GM23338 (cell line): ENCODE measurements around the gene PTPRS. TPM values are rescaled to one million over a fixed set of nuclear protein-coding genes. Genes with fewer than 3 reads are reported as not detected.

ENCODE experiments used
- ATAC-seq: fragments of 200-7000 bp; cut with Tn5 transposase; 3 replicates; pipeline ENCODE4 v1.9.1; 2020
- DNase-seq: peaks from one replicate; pipeline ENCODE4 v3.0.0-alpha.2; 2015; ENCODE audit warnings: low spot score
- H2AFZ ChIP-seq: fragments of 200-600 bp; sonication (generic); 2 replicates; pipeline ENCODE4 v1.8.0; 2016; ENCODE audit warnings: antibody characterized with exemption, mild to moderate bottlenecking, moderate library complexity
- H3F3A ChIP-seq: fragments of 200-600 bp; sonication (generic); replicated peaks from 2 replicates; pipeline ENCODE4 v1.8.0; 2017; ENCODE audit warnings: antibody characterized with exemption, mixed run types, low read depth
- H3K27ac ChIP-seq: fragments of 200-600 bp; sonication (generic); 2 replicates; pipeline ENCODE4 v1.6.1; 2016; ENCODE audit warnings: low read depth
- H3K27me3 ChIP-seq: fragments of 200-600 bp; sonication (generic); 2 replicates; pipeline ENCODE4 v1.8.0; 2016; ENCODE audit warnings: mild to moderate bottlenecking, mixed run types, moderate library complexity; ENCODE audit not compliant: insufficient read depth
- H3K36me3 ChIP-seq: fragments of 200-600 bp; sonication (generic); 2 replicates; pipeline ENCODE4 v1.8.0; 2016; ENCODE audit warnings: mild to moderate bottlenecking; ENCODE audit not compliant: insufficient read depth
- H3K4me1 ChIP-seq: fragments of 200-600 bp; sonication (generic); 2 replicates; pipeline ENCODE4 v1.8.0; 2016; ENCODE audit warnings: mild to moderate bottlenecking, moderate library complexity; ENCODE audit not compliant: insufficient read depth
- H3K4me2 ChIP-seq: fragments of 200-600 bp; sonication (generic); 2 replicates; pipeline ENCODE4 v1.7.1; 2017; ENCODE audit warnings: mixed run types
- H3K4me3 ChIP-seq: fragments of 200-600 bp; sonication (generic); 2 replicates; pipeline ENCODE4 v1.6.1; 2016; ENCODE audit warnings: mixed run types
- H3K79me2 ChIP-seq: fragments of 200-600 bp; sonication (generic); replicated peaks from 2 replicates; pipeline ENCODE4 v1.8.0; 2017; ENCODE audit warnings: mild to moderate bottlenecking; ENCODE audit not compliant: insufficient read depth
- H3K9me2 ChIP-seq: fragments of 200-600 bp; sonication (generic); 2 replicates; pipeline ENCODE4 v1.8.0; 2017; ENCODE audit not compliant: insufficient read depth
- H4K20me1 ChIP-seq: fragments of 200-600 bp; sonication (generic); replicated peaks from 2 replicates; pipeline ENCODE4 v1.8.0; 2017; ENCODE audit warnings: mild to moderate bottlenecking; ENCODE audit not compliant: insufficient read depth
- H3K27ac Mint-ChIP-seq: 2 replicates; pipeline ENCODE4 v1.8.0; 2020; ENCODE audit warnings: inconsistent platforms, mild to moderate bottlenecking, moderate library complexity, mixed read lengths
- H3K27me3 Mint-ChIP-seq: 3 replicates; pipeline ENCODE4 v1.8.0; 2022; ENCODE audit warnings: low read depth, mild to moderate bottlenecking, moderate library complexity, mixed read lengths, inconsistent platforms; ENCODE audit not compliant: insufficient read depth, poor library complexity
- H3K36me3 Mint-ChIP-seq: 3 replicates; pipeline ENCODE4 v1.8.0; 2021; ENCODE audit warnings: low read depth, mild to moderate bottlenecking, inconsistent platforms, moderate library complexity, mixed read lengths
- H3K4me1 Mint-ChIP-seq: 3 replicates; pipeline ENCODE4 v1.8.0; 2020; ENCODE audit warnings: mild to moderate bottlenecking, inconsistent platforms, mixed read lengths
- H3K4me3 Mint-ChIP-seq: 3 replicates; pipeline ENCODE4 v1.8.0; 2021; ENCODE audit warnings: moderate library complexity, mild to moderate bottlenecking, inconsistent platforms, mixed read lengths
- H3K9me3 Mint-ChIP-seq: 3 replicates; pipeline ENCODE4 v1.8.0; 2020; ENCODE audit warnings: moderate library complexity, mild to moderate bottlenecking, inconsistent platforms, mixed read lengths
- EZH2 ChIP-seq: fragments of 200-600 bp; sonication (generic); IDR thresholded peaks from one replicate; pipeline ENCODE4 v1.8.0; 2017; ENCODE audit warnings: antibody characterized with exemption, mild to moderate bottlenecking, low read depth; ENCODE audit not compliant: unreplicated experiment
- NANOG ChIP-seq: IDR thresholded peaks from 2 replicates; pipeline ENCODE4 v1.6.1; 2016; ENCODE audit warnings: antibody characterized with exemption, borderline replicate concordance
- POLR2AphosphoS5 ChIP-seq: IDR thresholded peaks from 2 replicates; pipeline ENCODE4 v1.6.1; 2016; ENCODE audit warnings: antibody characterized with exemption, low read depth
- STAT1 ChIP-seq: IDR thresholded peaks from one replicate; pipeline ENCODE4 v1.6.1; 2016; ENCODE audit warnings: antibody characterized with exemption; ENCODE audit not compliant: unreplicated experiment
- ZNF331 ChIP-seq: fragments of 250-450 bp; sonication (Bioruptor Pico); IDR thresholded peaks from 2 replicates; pipeline ENCODE4 v1.5.0; 2020; ENCODE audit warnings: low read depth, mild to moderate bottlenecking, moderate library complexity
- polyA plus RNA-seq: library from polyadenylated mRNA; unstranded; fragments of >200 nt; fragmentation: Nextera tagmentation; extraction: Ambion mirVana; gene quantifications from 2 replicates; pipeline ENCODE4 v1.2.1, GENCODE V29; 2016
- total RNA-seq: library from RNA; depleted of rRNA; stranded (reverse); fragments of >200 nt; shearing (Covaris generic); gene quantifications from 2 replicates; pipeline ENCODE4 v1.2.3, GENCODE V29; 2014
- TF ChIP-seq, protein P1 (sequence below): fragments of 250-450 bp; sonication (Bioruptor Pico); IDR thresholded peaks from 2 replicates; pipeline ENCODE4 v1.5.0; 2020; ENCODE audit warnings: mild to moderate bottlenecking, moderate library complexity
- TF ChIP-seq, protein P2 (sequence below): IDR thresholded peaks from 2 replicates; pipeline ENCODE4 v1.6.1; 2016; ENCODE audit warnings: antibody characterized with exemption
- TF ChIP-seq, protein P3 (sequence below), 2 experiments: fragments of 200-600 bp in 1 of 2; sonication (generic) in 1 of 2; conservative IDR thresholded peaks; 2 replicates each; pipeline versions ENCODE4 v1.5.1 to v1.6.1; 2016 to 2017; ENCODE audit warnings: antibody characterized with exemption in 2 of 2, low read depth in 2 of 2, mild to moderate bottlenecking in 2 of 2, moderate library complexity in 1 of 2

Gene PTPRS
- total and polyA plus RNA-seq, 2 experiments from 2014 or later: 20.7 to 290 TPM

DNA sequence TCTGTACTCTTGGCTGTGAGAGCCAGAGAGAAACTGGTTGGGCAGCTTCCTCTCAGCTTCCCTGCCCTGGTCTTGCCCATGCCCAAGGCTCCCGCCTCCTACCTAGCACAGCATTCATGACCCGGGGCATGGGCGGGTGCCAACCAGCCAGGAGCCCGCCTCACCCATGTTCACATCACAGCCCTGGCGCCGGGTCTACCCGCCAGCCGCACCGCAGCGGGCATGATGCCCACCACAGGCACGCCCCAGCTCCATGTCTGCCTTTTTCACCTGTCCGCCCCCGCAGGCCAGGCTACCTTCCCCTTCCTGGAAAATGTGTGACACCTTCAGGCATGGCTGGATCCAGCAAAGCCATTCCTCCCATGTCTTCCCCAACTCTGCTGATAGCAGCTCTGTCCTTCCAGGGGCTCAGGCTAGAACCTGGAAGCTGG, 42.1 kb downstream of the PTPRS start:
- peaks cover 43% of the 10 kb centered on the region for H4K20me1 ChIP-seq
- H3K9me3 Mint-ChIP-seq: no peaks in the 10 kb centered on the region
- H3F3A ChIP-seq: peaks cover 10% of the 10 kb centered on the region; the same call in 1 of the 2 replicates
- no peak overlapping the region for H3K27ac Mint-ChIP-seq
- H3K27me3 ChIP-seq: no peaks in the 10 kb centered on the region
- ATAC-seq (no peak), DNase-seq (no peak)
- H3K4me1 ChIP-seq: peaks cover 9% of the 10 kb centered on the region
- peaks cover 9% of the 10 kb centered on the region for H3K36me3 Mint-ChIP-seq
- H3K36me3 ChIP-seq: no peaks in the 10 kb centered on the region
- H3K79me2 ChIP-seq: peaks cover 72% of the 10 kb centered on the region
- H2AFZ ChIP-seq: no peak overlapping the region
- H3K27ac ChIP-seq: no peak overlapping the region
- no peak overlapping the region for H3K4me3 ChIP-seq
- no peaks in the 10 kb centered on the region for H3K9me2 ChIP-seq
- H3K4me1 Mint-ChIP-seq: peaks cover 11% of the 10 kb centered on the region
- H3K27me3 Mint-ChIP-seq: peaks cover 9% of the 10 kb centered on the region
- H3K4me3 Mint-ChIP-seq: no peak overlapping the region
- TF ChIP-seq, protein P1, sequence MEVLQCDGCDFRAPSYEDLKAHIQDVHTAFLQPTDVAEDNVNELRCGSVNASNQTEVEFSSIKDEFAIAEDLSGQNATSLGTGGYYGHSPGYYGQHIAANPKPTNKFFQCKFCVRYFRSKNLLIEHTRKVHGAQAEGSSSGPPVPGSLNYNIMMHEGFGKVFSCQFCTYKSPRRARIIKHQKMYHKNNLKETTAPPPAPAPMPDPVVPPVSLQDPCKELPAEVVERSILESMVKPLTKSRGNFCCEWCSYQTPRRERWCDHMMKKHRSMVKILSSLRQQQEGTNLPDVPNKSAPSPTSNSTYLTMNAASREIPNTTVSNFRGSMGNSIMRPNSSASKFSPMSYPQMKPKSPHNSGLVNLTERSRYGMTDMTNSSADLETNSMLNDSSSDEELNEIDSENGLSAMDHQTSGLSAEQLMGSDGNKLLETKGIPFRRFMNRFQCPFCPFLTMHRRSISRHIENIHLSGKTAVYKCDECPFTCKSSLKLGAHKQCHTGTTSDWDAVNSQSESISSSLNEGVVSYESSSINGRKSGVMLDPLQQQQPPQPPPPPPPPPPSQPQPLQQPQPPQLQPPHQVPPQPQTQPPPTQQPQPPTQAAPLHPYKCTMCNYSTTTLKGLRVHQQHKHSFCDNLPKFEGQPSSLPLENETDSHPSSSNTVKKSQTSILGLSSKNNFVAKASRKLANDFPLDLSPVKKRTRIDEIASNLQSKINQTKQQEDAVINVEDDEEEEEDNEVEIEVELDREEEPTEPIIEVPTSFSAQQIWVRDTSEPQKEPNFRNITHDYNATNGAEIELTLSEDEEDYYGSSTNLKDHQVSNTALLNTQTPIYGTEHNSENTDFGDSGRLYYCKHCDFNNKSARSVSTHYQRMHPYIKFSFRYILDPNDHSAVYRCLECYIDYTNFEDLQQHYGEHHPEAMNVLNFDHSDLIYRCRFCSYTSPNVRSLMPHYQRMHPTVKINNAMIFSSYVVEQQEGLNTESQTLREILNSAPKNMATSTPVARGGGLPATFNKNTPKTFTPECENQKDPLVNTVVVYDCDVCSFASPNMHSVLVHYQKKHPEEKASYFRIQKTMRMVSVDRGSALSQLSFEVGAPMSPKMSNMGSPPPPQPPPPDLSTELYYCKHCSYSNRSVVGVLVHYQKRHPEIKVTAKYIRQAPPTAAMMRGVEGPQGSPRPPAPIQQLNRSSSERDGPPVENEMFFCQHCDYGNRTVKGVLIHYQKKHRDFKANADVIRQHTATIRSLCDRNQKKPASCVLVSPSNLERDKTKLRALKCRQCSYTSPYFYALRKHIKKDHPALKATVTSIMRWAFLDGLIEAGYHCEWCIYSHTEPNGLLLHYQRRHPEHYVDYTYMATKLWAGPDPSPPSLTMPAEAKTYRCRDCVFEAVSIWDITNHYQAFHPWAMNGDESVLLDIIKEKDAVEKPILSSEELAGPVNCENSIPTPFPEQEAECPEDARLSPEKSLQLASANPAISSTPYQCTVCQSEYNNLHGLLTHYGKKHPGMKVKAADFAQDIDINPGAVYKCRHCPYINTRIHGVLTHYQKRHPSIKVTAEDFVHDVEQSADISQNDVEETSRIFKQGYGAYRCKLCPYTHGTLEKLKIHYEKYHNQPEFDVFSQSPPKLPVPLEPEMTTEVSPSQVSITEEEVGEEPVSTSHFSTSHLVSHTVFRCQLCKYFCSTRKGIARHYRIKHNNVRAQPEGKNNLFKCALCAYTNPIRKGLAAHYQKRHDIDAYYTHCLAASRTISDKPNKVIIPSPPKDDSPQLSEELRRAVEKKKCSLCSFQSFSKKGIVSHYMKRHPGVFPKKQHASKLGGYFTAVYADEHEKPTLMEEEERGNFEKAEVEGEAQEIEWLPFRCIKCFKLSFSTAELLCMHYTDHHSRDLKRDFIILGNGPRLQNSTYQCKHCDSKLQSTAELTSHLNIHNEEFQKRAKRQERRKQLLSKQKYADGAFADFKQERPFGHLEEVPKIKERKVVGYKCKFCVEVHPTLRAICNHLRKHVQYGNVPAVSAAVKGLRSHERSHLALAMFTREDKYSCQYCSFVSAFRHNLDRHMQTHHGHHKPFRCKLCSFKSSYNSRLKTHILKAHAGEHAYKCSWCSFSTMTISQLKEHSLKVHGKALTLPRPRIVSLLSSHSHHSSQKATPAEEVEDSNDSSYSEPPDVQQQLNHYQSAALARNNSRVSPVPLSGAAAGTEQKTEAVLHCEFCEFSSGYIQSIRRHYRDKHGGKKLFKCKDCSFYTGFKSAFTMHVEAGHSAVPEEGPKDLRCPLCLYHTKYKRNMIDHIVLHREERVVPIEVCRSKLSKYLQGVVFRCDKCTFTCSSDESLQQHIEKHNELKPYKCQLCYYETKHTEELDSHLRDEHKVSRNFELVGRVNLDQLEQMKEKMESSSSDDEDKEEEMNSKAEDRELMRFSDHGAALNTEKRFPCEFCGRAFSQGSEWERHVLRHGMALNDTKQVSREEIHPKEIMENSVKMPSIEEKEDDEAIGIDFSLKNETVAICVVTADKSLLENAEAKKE (CRISPR knock-in tag): no peak
- TF ChIP-seq POLR2AphosphoS5 (no peak), EZH2 (no peak)
- no peak overlapping the region for H3K4me2 ChIP-seq

DNA sequence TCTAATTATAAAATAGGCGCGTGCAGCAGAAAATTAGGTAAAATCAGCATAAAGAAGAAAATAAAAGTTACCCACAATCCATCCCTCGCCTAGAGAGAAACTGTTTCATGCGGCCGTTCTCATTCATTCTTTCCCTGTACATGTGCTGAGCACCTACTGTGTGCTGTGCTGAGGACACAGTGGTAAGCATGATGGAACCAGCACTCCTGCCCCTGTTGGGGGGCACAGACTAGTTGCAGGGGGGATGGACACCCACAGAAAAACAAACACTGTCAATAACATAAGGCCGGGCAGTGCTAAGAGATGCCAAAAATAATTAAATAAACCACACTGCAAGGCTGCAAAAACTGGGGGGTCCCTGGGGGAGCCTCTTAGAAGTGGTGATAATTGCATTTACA, 43.3 kb downstream of the PTPRS start:
- Mint-ChIP-seq H3K36me3 (peaks cover 9% of the 10 kb centered on the region), H3K27me3 (peaks cover 9% of the 10 kb centered on the region), H3K9me3 (no peaks in the 10 kb centered on the region), H3K4me1 (peaks cover 11% of the 10 kb centered on the region), H3K4me3 (no peak overlapping the region), H3K27ac (no peak overlapping the region)
- Histone ChIP-seq H3K36me3 (no peaks in the 10 kb centered on the region), H2AFZ (no peak overlapping the region), H3K9me2 (no peaks in the 10 kb centered on the region), H3K27me3 (no peaks in the 10 kb centered on the region), H3K27ac (no peak overlapping the region), H3K4me2 (no peak overlapping the region), H3K4me3 (no peak overlapping the region), H3F3A (peaks cover 10% of the 10 kb centered on the region; the same call in 1 of the 2 replicates), H3K4me1 (peaks cover 11% of the 10 kb centered on the region), H3K79me2 (peaks cover 63% of the 10 kb centered on the region), H4K20me1 (peaks cover 36% of the 10 kb centered on the region)
- ATAC-seq: no peak
- no peak for DNase-seq
- TF ChIP-seq STAT1 (no peak), ZNF331 (CRISPR knock-in tag) (no peak), EZH2 (no peak), NANOG (no peak)
- TF ChIP-seq, protein P2, sequence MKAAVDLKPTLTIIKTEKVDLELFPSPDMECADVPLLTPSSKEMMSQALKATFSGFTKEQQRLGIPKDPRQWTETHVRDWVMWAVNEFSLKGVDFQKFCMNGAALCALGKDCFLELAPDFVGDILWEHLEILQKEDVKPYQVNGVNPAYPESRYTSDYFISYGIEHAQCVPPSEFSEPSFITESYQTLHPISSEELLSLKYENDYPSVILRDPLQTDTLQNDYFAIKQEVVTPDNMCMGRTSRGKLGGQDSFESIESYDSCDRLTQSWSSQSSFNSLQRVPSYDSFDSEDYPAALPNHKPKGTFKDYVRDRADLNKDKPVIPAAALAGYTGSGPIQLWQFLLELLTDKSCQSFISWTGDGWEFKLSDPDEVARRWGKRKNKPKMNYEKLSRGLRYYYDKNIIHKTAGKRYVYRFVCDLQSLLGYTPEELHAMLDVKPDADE: no peak
- TF ChIP-seq, protein P3, sequence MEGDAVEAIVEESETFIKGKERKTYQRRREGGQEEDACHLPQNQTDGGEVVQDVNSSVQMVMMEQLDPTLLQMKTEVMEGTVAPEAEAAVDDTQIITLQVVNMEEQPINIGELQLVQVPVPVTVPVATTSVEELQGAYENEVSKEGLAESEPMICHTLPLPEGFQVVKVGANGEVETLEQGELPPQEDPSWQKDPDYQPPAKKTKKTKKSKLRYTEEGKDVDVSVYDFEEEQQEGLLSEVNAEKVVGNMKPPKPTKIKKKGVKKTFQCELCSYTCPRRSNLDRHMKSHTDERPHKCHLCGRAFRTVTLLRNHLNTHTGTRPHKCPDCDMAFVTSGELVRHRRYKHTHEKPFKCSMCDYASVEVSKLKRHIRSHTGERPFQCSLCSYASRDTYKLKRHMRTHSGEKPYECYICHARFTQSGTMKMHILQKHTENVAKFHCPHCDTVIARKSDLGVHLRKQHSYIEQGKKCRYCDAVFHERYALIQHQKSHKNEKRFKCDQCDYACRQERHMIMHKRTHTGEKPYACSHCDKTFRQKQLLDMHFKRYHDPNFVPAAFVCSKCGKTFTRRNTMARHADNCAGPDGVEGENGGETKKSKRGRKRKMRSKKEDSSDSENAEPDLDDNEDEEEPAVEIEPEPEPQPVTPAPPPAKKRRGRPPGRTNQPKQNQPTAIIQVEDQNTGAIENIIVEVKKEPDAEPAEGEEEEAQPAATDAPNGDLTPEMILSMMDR (conservative IDR thresholded peaks at IDR 0.05; ENCODE audit: low read depth in 2 of 2): no peak
